Activated CD4-positive, alpha-beta T cell treated with anti-CD3 and anti-CD28 coated beads for 4 hours (primary cell): ENCODE data around the gene ANKRD29.

Source experiments
- DNase-seq, 2 donors: peaks; one replicate each; pipeline ENCODE4 v3.0.0-alpha.2; 2020

ANKRD29 gene

DNA sequence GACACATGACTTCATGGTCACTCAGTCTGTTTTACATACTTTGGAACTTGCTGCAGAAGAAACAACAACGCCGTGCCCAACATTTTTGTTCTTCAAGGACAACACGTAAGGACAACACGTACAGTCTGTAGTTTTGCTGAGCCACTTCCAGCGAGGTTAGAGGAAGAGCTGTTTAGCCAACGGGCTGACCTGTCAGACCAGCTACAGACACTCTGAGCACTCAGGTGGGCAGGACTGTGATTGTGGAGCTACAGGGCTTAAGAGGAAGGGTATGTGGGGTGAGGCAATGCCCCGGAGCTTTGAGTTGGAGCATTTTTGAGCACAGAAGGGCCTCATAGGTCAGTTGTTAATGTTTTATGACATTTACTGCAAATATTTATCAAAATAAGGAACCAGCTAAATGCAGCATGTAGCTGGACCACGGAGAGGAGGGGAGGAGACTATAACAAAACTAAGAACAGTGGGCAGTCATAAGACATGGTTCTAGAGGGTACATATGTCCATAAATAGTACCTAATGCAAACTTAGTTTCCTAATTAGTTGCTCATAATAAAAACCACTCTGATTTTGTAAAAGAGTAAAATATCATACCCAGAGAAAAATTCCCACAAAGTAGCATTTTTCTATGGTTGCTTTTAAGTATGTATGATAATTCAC is 50.1 kb downstream of the ANKRD29 start:
- no peak for DNase-seq

DNA sequence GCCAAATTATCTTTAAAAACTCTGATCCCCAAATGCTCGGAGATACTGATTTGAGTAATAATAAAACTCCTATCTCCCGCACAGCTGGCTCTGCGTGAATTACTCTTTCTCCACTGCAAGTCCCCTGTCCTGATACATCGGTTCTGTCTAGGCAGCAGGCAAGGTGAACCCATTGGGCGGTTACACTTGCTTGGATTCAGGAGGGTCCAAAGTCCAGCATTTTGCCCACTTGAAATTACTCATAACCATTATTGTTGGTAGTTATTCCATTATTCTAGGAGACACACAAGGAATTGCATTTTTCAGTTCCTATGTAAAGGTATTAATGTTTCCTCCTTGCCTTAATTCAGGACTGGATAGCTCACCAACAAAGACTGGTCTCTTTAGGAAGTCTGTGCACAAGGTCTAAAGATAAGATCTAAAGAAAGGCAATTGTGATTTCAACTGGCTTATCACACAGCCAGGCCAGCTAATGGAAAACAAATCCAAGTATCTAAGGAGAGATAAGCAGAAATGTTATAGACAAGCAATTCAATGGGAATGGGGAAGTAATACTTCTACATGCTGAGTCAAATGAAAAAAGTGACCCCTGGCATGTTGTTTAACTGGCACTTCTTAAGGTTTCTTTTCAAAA is 53.2 kb downstream of the ANKRD29 start:
- no peak for DNase-seq

GRCh38 chr18:23608211-23608610 is 54.5 kb downstream of the ANKRD29 start:
- DNase-seq = no peak

DNA sequence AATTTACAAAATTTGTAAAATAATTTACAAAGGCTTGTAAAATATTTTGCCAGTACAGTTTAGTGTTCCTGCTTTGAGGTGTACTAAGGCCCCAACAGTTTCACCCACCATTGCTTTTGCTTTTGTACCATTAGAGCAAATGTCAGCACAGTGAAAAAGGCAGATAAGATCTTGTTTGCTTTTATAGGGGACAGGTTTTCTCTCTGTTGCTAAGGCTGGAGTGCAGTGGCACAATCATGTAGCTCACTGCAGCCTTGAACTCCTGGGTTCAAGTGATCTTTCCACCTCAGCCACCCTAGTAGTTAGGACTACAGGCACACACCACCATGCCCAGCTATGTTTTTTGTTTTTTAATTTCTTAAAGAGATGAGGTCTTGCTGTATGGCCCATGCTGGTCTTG is 56.8 kb downstream of the ANKRD29 start:
- DNase-seq = no peak

GRCh38 chr18:23599809-23600208 is 62.9 kb downstream of the ANKRD29 start:
- DNase-seq = no peak

DNA sequence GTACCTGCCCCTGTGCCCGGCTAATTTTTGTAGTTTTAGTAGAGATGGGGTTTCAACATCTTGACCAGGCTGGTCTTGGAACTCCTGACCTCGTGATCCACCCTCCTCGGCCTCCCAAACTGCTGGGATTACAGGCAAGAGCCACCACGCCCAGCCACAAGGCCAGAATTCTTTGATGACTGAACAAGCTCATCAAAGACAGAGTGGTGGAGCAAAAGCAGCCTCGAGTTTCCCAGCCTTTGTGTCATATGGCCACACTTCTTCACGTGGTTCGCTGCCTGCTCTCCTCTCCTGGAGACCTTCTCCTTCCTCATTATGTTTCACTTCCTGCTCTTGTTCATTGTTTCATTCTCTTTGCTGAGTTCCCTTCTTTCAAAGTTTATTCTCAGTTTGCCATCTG is 66.5 kb downstream of the ANKRD29 start:
- DNase-seq = no peak

GRCh38 chr18:23595591-23595990 is 67.1 kb downstream of the ANKRD29 start:
- no peak for DNase-seq

GRCh38 chr18:23593720-23594119 is 69.0 kb downstream of the ANKRD29 start:
- no peak for DNase-seq

DNA sequence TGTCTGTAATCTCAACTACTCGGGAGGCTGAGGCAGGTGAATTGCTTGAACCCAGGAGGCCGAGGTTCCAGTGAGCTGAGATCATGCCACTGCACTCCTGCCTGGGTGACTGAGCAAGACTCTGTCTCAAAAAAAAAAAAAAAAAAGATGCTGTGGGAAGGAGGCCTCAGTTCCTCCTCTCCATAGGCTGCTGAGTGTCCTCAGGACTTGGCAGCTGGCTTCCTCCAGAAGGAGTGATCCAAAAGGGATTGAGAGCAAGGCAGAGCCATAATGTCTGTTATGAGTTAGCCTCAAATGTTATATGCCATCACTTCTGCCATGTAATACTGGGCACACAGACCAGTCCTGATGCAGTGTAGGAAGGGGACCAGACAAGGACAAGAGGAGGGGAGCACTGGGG is 69.8 kb downstream of the ANKRD29 start:
- no peak for DNase-seq

- no peak for DNase-seq
These were observed 71.7 kb downstream of the ANKRD29 start for GRCh38 chr18:23591011-23591410.

GRCh38 chr18:23588836-23589560 is 73.7 kb downstream of the ANKRD29 start:
- DNase-seq = no peak

GRCh38 chr18:23587220-23587642 is 75.5 kb downstream of the ANKRD29 start:
- no peak for DNase-seq

GRCh38 chr18:23586249-23587196 is 76.2 kb downstream of the ANKRD29 start, which contains the start of gene NPC1:
NPC1 (minus strand) TSS chr18:23586506; CDS start chr18:23586343, 163 bp downstream.
- DNase-seq = peak; percentile 90 to 92

DNA sequence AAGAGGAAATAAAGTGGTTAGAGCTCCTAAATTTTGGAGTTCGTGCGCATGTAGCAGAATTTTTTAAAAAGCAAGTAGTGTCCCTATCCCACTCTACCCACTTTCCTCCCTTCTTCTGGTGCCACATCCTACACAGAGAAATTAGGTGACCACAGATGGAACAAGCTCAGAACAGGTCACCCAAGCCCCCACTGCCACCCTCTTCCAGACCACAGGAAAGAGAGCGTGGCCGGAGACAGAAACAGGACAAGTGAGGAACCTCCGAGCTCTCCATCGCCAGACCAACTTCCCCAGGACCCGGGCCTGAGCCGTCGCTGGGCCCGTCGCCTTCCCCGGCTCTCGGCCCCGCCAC is 76.8 kb downstream of the ANKRD29 start:
- DNase-seq = peak in 1 of 2 donors; percentile 4

- peak; percentile 6 to 17 for DNase-seq
These were observed 77.5 kb downstream of the ANKRD29 start for GRCh38 chr18:23585007-23585871.

DNA sequence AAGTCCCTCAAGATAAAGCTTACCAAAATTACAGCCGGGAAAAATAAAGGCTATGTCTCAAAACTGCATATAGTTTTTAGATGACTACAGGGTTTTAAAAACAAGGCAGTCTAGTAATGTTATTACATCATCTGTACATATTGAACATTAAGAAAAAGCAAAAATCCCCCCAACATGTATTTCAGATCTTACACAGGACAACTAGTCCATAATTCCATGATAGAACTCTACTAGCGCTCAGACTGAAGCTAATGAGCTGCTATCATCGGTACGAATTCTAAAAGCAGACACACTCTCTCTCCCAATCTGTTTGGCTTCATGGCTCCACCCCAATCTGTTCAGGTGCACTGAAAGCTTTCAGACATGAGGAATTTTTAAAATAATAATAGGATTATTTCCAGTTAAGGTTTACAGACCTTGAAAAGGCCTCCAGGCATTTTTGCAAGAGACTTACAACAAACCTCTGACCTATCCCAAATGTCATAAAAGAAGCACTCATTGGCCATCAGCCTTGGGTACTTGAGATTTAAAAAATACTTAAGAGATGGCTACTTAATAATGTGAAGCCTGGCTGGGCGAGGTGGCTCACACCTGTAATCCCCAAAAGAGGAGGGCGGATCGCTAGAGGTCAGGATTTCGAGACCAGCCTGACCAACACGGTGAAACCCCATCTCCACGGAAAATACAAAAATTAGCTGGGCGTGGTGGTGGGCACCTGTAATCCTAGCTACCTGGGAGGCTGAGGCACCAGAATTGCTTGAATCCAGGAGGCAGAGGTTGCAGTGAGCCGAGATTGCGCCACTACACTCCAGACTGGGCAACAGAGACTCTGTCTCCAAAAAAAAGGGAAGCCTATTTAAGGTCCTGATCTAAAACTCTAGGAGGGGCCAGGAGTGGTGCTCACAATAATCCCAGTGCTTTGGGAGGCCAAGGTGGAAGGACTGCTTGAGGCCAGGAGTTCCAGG is 78.4 kb downstream of the ANKRD29 start:
- no peak for DNase-seq

- DNase-seq = no peak
These were observed 79.4 kb downstream of the ANKRD29 start for GRCh38 chr18:23583071-23583865.

- no peak for DNase-seq
These were observed 81.9 kb downstream of the ANKRD29 start for GRCh38 chr18:23580677-23581367.
